Activated CD8-positive, alpha-beta memory T cell treated with anti-CD3 and anti-CD28 coated beads, Interleukin-2, amount 50 U/mL, for 1 hour (primary cell): ENCODE results near the gene FNDC3B.

Experiments
- DNase-seq: peaks from one replicate; pipeline ENCODE4 v3.0.0-alpha.2; 2020; ENCODE audit errors: extremely low read depth

FNDC3B gene

GRCh38 chr3:172112734-172113120, 73.3 kb downstream of the FNDC3B start:
- DNase-seq, result no peak

GRCh38 chr3:172113710-172114109, 74.3 kb downstream of the FNDC3B start:
- no peak for DNase-seq

- DNase-seq, result no peak
Observed at GRCh38 chr3:172115059-172115458, 75.7 kb downstream of the FNDC3B start.

GRCh38 chr3:172115787-172116186, 76.4 kb downstream of the FNDC3B start:
- no peak for DNase-seq

GRCh38 chr3:172118019-172118418, 78.6 kb downstream of the FNDC3B start:
- no peak for DNase-seq

GRCh38 chr3:172119266-172119969, 80.0 kb downstream of the FNDC3B start:
- DNase-seq, result no peak

GRCh38 chr3:172120912-172121311, 81.5 kb downstream of the FNDC3B start:
- DNase-seq, result no peak

GRCh38 chr3:172121981-172122380, 82.6 kb downstream of the FNDC3B start:
- no peak for DNase-seq

- DNase-seq, result no peak
Observed at GRCh38 chr3:172124271-172124670, 84.9 kb downstream of the FNDC3B start.

- DNase-seq, result no peak
Observed at GRCh38 chr3:172125053-172125452, 85.7 kb downstream of the FNDC3B start.

- no peak for DNase-seq
Observed at GRCh38 chr3:172125963-172126457, 86.6 kb downstream of the FNDC3B start.

- DNase-seq, result no peak
Observed at GRCh38 chr3:172126741-172127140, 87.4 kb downstream of the FNDC3B start.

- no peak for DNase-seq
Observed at GRCh38 chr3:172127141-172127540, 87.8 kb downstream of the FNDC3B start.

GRCh38 chr3:172127929-172128580, 88.7 kb downstream of the FNDC3B start:
- DNase-seq, result no peak

- no peak for DNase-seq
Observed at GRCh38 chr3:172128858-172129257, 89.5 kb downstream of the FNDC3B start.

GRCh38 chr3:172129498-172129849, 90.1 kb downstream of the FNDC3B start:
- DNase-seq, result no peak

- no peak for DNase-seq
Observed at GRCh38 chr3:172129850-172130716, 90.7 kb downstream of the FNDC3B start.

- no peak for DNase-seq
Observed at GRCh38 chr3:172130717-172131050, 91.3 kb downstream of the FNDC3B start.

GRCh38 chr3:172131746-172132145, 92.4 kb downstream of the FNDC3B start:
- DNase-seq, result no peak

- no peak for DNase-seq
Observed at GRCh38 chr3:172132159-172132586, 92.8 kb downstream of the FNDC3B start.

GRCh38 chr3:172132721-172133311, 93.4 kb downstream of the FNDC3B start:
- DNase-seq, result no peak

- no peak for DNase-seq
Observed at GRCh38 chr3:172133838-172134237, 94.5 kb downstream of the FNDC3B start.
